ENCODE data around the gene PSPN. TPM values are rescaled to one million over a fixed set of nuclear protein-coding genes. Genes with fewer than 3 reads are reported as not detected.

Gene PSPN
- total and polyA plus RNA-seq, 2 experiments from 2014 or later, result 0.22 to 0.75 TPM

DNA sequence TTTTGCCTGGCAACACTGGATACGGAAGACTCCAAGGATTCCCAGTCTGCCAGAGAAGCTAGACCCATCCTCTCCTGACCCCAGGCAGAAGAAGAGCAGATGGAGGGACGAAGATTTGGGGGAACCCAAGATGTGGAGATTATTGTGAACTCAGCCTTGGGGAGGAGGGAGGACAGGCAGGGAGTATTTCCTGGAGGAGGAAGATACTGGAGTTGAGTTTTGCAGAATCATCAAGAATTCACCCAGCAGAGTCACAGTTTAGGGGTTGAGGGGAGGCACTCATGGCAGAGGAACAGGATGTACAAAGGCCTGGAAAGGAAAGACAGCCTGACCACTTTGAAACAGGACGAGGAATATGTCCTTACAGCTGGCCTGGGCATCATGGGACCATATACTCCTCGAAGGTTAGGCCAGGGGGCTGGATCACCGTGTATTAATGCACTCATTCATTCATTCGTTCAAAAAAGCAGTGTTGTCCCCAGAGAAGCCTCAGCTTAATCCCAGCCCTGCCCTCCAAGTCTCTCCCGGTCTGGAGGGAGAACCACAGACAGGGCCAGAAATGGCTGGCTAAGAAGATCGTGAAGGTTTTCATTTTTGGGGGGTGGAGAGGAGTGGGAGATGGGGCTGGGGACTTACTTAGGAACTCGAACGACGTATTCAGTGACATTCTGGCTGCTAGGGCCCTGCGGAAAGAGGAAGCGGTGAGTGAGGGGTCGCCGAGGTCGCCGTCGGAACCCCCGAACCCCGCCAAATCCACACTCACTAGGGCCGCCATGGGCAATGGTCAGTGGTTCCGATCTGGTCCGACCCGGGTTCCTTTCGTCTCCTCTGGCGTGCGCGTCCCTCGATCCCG lies 16.7 kb upstream of the PSPN start:
- peaks cover 9% of the 10 kb centered on the region for H3K4me1 ChIP-seq (ENCODE audit: insufficient read depth)
- peak overlapping the region; percentile 94 for H3K27ac ChIP-seq
- TF ChIP-seq EZH2 (IDR thresholded peaks at IDR 0.05; ENCODE audit: insufficient read depth, poor library complexity, severe bottlenecking), result no peak
- no peak for TF ChIP-seq EZH2phosphoT487 (IDR thresholded peaks at IDR 0.05; ENCODE audit: insufficient read depth, low read depth)
- no peaks in the 10 kb centered on the region for H3K9me3 ChIP-seq (ENCODE audit: low read depth)
- no peaks in the 10 kb centered on the region for H4K20me1 ChIP-seq (ENCODE audit: insufficient read depth)
- DNase-seq, result peak; percentile 38
- H3K4me2 ChIP-seq (ENCODE audit: unreplicated experiment), result peak overlapping the region; percentile 91
- H3F3A ChIP-seq (ENCODE audit: insufficient read depth), result no peaks in the 10 kb centered on the region
- H3K27me3 ChIP-seq (replicated peaks; ENCODE audit: insufficient read depth), result no peaks in the 10 kb centered on the region
- H3K4me3 ChIP-seq, result peak overlapping the region; percentile 91
- 4 to 6% methylated on average over 28 to 30 of the region's 30 CpGs for WGBS, 2 experiments (ENCODE audit: low coverage in 1 of 2, low lambda C conversion rate in 2 of 2, missing lambda C conversion rate in 2 of 2)
- no peaks in the 10 kb centered on the region for H3K9me2 ChIP-seq (ENCODE audit: insufficient read depth)
- H3K79me2 ChIP-seq (ENCODE audit: insufficient read depth), result peaks cover 53% of the 10 kb centered on the region
- peak overlapping the region; percentile 96 for H3K9ac ChIP-seq
- peaks cover 20% of the 10 kb centered on the region for H3K36me3 ChIP-seq (ENCODE audit: low read depth)
- H2AFZ ChIP-seq, result peak overlapping the region; percentile 92
- in situ Hi-C loops (cut with MboI), result no loop called here

DNA sequence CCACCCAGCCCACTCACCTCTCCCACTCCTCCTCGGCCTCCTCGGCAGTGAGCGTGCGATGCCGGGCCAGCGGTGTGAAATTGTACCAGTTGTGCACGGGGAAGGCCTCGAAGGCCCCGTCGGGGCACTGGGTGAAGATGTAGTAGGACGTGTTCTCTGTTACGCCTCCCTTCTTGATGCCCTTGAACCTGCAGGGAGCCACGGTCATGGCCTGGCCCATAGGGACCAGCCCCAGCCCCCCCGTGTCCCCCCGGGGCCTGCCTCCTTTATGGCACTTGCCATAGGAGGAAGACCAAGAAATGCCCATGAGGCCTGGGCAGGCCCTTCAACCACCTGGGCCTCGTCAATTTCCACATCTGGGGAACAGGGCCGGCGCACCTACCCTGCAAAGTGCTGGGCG lies 11.6 kb upstream of the PSPN start:
- H3F3A ChIP-seq (ENCODE audit: insufficient read depth), result no peaks in the 10 kb centered on the region
- 0 out of 2 replicates have a peak, but pooled peaks cover 4% of the 10 kb centered on the region for H3K4me1 ChIP-seq (ENCODE audit: insufficient read depth)
- in situ Hi-C loops (cut with MboI), result no loop called here
- no peak overlapping the region for H3K4me3 ChIP-seq
- peaks cover 47% of the 10 kb centered on the region for H3K79me2 ChIP-seq (ENCODE audit: insufficient read depth)
- no peak overlapping the region for H3K27ac ChIP-seq
- H3K9me2 ChIP-seq (ENCODE audit: insufficient read depth), result no peaks in the 10 kb centered on the region
- H3K36me3 ChIP-seq (ENCODE audit: low read depth), result peaks cover 20% of the 10 kb centered on the region
- 93 to 96% methylated on average over 15 to 19 of the region's 19 CpGs for WGBS, 2 experiments (ENCODE audit: low coverage in 1 of 2, low lambda C conversion rate in 2 of 2, missing lambda C conversion rate in 2 of 2)
- H4K20me1 ChIP-seq (ENCODE audit: insufficient read depth), result no peaks in the 10 kb centered on the region
- no peak overlapping the region for H3K9ac ChIP-seq
- no peaks in the 10 kb centered on the region for H3K9me3 ChIP-seq (ENCODE audit: low read depth)
- no peak for DNase-seq
- no peak overlapping the region for H3K4me2 ChIP-seq (ENCODE audit: unreplicated experiment)
- no peaks in the 10 kb centered on the region for H3K27me3 ChIP-seq (replicated peaks; ENCODE audit: insufficient read depth)
- no peak for TF ChIP-seq EZH2phosphoT487 (IDR thresholded peaks at IDR 0.05; ENCODE audit: insufficient read depth, low read depth)
- TF ChIP-seq EZH2 (IDR thresholded peaks at IDR 0.05; ENCODE audit: insufficient read depth, poor library complexity, severe bottlenecking), result no peak
- H2AFZ ChIP-seq, result no peak overlapping the region

DNA sequence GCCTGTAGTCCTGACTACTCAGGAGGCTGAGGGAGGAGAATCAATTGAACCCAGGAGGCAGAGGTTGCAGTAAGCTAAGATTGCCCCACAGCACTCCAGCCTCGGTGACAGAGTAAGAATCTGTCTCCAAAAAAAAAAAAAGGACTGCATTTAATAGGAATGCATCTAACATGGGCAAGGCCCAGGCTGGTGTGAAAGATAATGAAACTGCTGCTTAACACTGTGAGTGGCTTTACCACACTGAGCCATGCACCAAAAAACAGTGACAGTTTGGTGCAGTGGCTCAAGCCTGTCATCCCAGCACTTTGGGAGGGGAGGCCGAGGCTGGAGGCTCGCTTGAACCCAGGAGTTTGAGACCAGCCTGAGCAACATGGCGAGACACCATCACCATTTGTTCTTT lies 8.6 kb upstream of the PSPN start:
- H3K79me2 ChIP-seq (ENCODE audit: insufficient read depth), result peaks cover 17% of the 10 kb centered on the region; the same call in 1 of the 2 replicates
- H2AFZ ChIP-seq, result no peak overlapping the region
- H3K9me2 ChIP-seq (ENCODE audit: insufficient read depth), result no peaks in the 10 kb centered on the region
- H3K4me1 ChIP-seq (ENCODE audit: insufficient read depth), result no peaks in the 10 kb centered on the region
- no peaks in the 10 kb centered on the region for H3K9me3 ChIP-seq (ENCODE audit: low read depth)
- H3K36me3 ChIP-seq (ENCODE audit: low read depth), result peaks cover 24% of the 10 kb centered on the region
- no peak for DNase-seq
- H3K27me3 ChIP-seq (replicated peaks; ENCODE audit: insufficient read depth), result no peaks in the 10 kb centered on the region
- H3K27ac ChIP-seq, result no peak overlapping the region
- H3K4me3 ChIP-seq, result no peak overlapping the region
- in situ Hi-C loops (cut with MboI), result no loop called here
- H3K4me2 ChIP-seq (ENCODE audit: unreplicated experiment), result no peak overlapping the region
- H3K9ac ChIP-seq, result no peak overlapping the region
- 86 to 88% methylated on average over 4 of the region's 4 CpGs for WGBS, 2 experiments (ENCODE audit: low coverage in 1 of 2, low lambda C conversion rate in 2 of 2, missing lambda C conversion rate in 2 of 2)
- TF ChIP-seq EZH2 (IDR thresholded peaks at IDR 0.05; ENCODE audit: insufficient read depth, poor library complexity, severe bottlenecking) (no peak), EZH2phosphoT487 (IDR thresholded peaks at IDR 0.05; ENCODE audit: insufficient read depth, low read depth) (no peak)
- H4K20me1 ChIP-seq (ENCODE audit: insufficient read depth), result no peaks in the 10 kb centered on the region
- H3F3A ChIP-seq (ENCODE audit: insufficient read depth), result no peaks in the 10 kb centered on the region

DNA sequence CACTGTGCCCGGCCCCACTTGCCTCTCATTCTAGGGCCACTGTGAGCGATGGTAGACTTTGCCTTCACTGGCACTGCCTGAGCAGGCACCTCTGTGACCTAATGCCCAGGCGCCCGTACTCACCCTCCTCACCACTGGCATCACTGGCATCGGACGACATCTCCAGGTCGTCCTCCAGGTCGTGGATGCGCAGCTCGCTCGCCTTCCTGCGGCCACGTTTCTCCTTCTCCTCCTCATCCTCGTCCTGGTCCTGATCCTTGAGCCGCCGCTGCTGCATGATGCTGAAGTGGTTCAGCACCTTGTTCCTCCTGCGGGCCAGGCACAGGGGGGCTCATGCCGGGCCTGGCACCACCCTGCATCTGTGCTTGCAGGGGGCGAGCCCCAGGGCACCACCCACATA lies 7.5 kb upstream of the PSPN start:
- no peak overlapping the region for H3K4me2 ChIP-seq (ENCODE audit: unreplicated experiment)
- H2AFZ ChIP-seq, result no peak overlapping the region
- no peak for DNase-seq
- H3K36me3 ChIP-seq (ENCODE audit: low read depth), result peaks cover 16% of the 10 kb centered on the region
- H3K79me2 ChIP-seq (ENCODE audit: insufficient read depth), result peaks cover 8% of the 10 kb centered on the region; the same call in 1 of the 2 replicates
- 95 to 99% methylated on average over 19 of the region's 19 CpGs for WGBS, 2 experiments (ENCODE audit: low coverage in 1 of 2, low lambda C conversion rate in 2 of 2, missing lambda C conversion rate in 2 of 2)
- H4K20me1 ChIP-seq (ENCODE audit: insufficient read depth), result no peaks in the 10 kb centered on the region
- no peaks in the 10 kb centered on the region for H3K9me2 ChIP-seq (ENCODE audit: insufficient read depth)
- H3K27ac ChIP-seq, result no peak overlapping the region
- in situ Hi-C loops (cut with MboI), result no loop called here
- TF ChIP-seq EZH2phosphoT487 (IDR thresholded peaks at IDR 0.05; ENCODE audit: insufficient read depth, low read depth) (no peak), EZH2 (IDR thresholded peaks at IDR 0.05; ENCODE audit: insufficient read depth, poor library complexity, severe bottlenecking) (no peak)
- H3K4me3 ChIP-seq, result no peak overlapping the region
- no peaks in the 10 kb centered on the region for H3K27me3 ChIP-seq (replicated peaks; ENCODE audit: insufficient read depth)
- no peaks in the 10 kb centered on the region for H3K4me1 ChIP-seq (ENCODE audit: insufficient read depth)
- peaks cover 10% of the 10 kb centered on the region; the same call in 1 of the 2 replicates for H3F3A ChIP-seq (ENCODE audit: insufficient read depth)
- H3K9me3 ChIP-seq (ENCODE audit: low read depth), result no peaks in the 10 kb centered on the region
- H3K9ac ChIP-seq, result no peak overlapping the region

All from GM23248 (cell line).